ENCODE data around the gene LIN54.
A peak's percentile ranks its signal among the peaks of the same experiment; 100 is the strongest.

The LIN54 gene

GRCh38 chr4:82889287-82889686 is 121.3 kb downstream of the LIN54 start:
- peak overlapping the region; percentile 87 for H3K4me3 ChIP-seq (ENCODE audit: low read length)
- no peak overlapping the region for H3K27ac ChIP-seq (ENCODE audit: low read length)
- no peaks in the 10 kb centered on the region for H3K27me3 ChIP-seq (ENCODE audit: insufficient read depth, low read length)
- peaks cover 17% of the 10 kb centered on the region for H3K36me3 ChIP-seq (ENCODE audit: insufficient read depth, low read depth, low read length)
- H3K9ac ChIP-seq (ENCODE audit: low read depth, low read length) = peak overlapping the region; percentile 21; the same call in 1 of the 2 replicates
- H3K4me1 ChIP-seq (ENCODE audit: insufficient read depth, low read length) = 0 out of 2 replicates have a peak, but pooled peaks cover 6% of the 10 kb centered on the region
- H3K9me3 ChIP-seq (ENCODE audit: insufficient read depth, low read depth, low read length) = no peaks in the 10 kb centered on the region

GRCh38 chr4:82886147-82886942 is 124.3 kb downstream of the LIN54 start:
- H3K4me3 ChIP-seq (ENCODE audit: low read length) = no peak overlapping the region

DNA sequence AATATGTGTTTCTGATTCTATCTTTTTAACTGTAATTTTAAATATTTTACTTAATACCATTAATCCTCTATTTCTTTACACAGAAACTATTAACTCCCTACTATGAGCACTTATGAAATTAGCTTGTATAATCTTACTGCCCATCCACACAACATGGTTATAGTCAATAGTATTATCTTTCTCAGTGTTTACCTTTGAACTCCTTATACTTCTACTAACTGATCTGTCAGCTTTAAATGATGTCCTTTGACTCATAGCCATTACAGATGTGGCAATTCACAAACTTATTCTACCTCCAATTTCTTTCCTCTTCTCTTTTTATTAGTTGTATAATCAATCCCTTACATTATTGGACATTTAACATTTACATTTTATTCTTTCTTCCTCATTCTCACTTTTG is 125.2 kb downstream of the LIN54 start:
- Histone ChIP-seq H3K36me3 (ENCODE audit: insufficient read depth, low read depth, low read length) (peaks cover 10% of the 10 kb centered on the region), H3K9ac (ENCODE audit: low read depth, low read length) (no peak overlapping the region), H3K9me3 (ENCODE audit: insufficient read depth, low read depth, low read length) (no peaks in the 10 kb centered on the region), H3K4me1 (ENCODE audit: insufficient read depth, low read length) (no peaks in the 10 kb centered on the region), H3K4me3 (ENCODE audit: low read length) (no peak overlapping the region), H3K27ac (ENCODE audit: low read length) (no peak overlapping the region), H3K27me3 (ENCODE audit: insufficient read depth, low read length) (no peaks in the 10 kb centered on the region)

More at GRCh38 chr4:82886147-82886942, 124.3 kb downstream of the LIN54 start:
- H3K36me3 ChIP-seq (ENCODE audit: insufficient read depth, low read depth, low read length) = peaks cover 5% of the 10 kb centered on the region
- H3K27ac ChIP-seq (ENCODE audit: low read length) = no peak overlapping the region
- H3K9ac ChIP-seq (ENCODE audit: low read depth, low read length) = no peak overlapping the region
- H3K4me1 ChIP-seq (ENCODE audit: insufficient read depth, low read length) = no peaks in the 10 kb centered on the region
- no peaks in the 10 kb centered on the region for H3K27me3 ChIP-seq (ENCODE audit: insufficient read depth, low read length)
- H3K9me3 ChIP-seq (ENCODE audit: insufficient read depth, low read depth, low read length) = no peaks in the 10 kb centered on the region
